PC-3 (cell line): ENCODE measurements around the gene RANBP1. TPM values are rescaled to one million over a fixed set of nuclear protein-coding genes. Genes with fewer than 3 reads are reported as not detected.
"Not testable (repeated sequence)": the region's sequence is repeated elsewhere in the genome, so short reads cannot be mapped to it uniquely, and the experiment has no call there.

Source experiments
- ATAC-seq: fragments of 200-7000 bp; cut with Tn5 transposase; 2 replicates; pipeline ENCODE4 v1.9.1; 2020; ENCODE audit warnings: mild to moderate bottlenecking, moderate library complexity
- Bru-seq: library from RNA; stranded (reverse); fragments of 400-500 nt; gene quantifications from one replicate; lab custom pipeline; 2021; lab: Mats Ljungman, UMichigan
- BruChase-seq, 2 experiments: library from RNA; stranded (reverse); fragments of 400-500 nt; gene quantifications; one replicate each; lab custom pipeline; 2021; lab: Mats Ljungman, UMichigan
- BruUV-seq: library from RNA; stranded (reverse); fragments of 400-500 nt; replicated peaks from 2 replicates; lab custom pipeline; 2021; lab: Mats Ljungman, UMichigan
- CTCF ChIA-PET: fragments of 300-600 bp; sonication (Branson Sonifier 250); formaldehyde crosslinking; loops from one replicate; lab custom pipeline; 2022; ENCODE audit warnings: antibody characterized with exemption; lab: Charles Lee
- POLR2A ChIA-PET: fragments of 300-600 bp; sonication (Branson Sonifier 250); formaldehyde crosslinking; loops from one replicate; lab custom pipeline; 2022; ENCODE audit warnings: antibody characterized with exemption; ENCODE audit not compliant: unreplicated experiment; lab: Charles Lee
- DNase-seq: peaks from one replicate; pipeline ENCODE4 v3.0.0-alpha.2; 2015
- H2AFZ ChIP-seq: fragments of 300-600 bp; sonication (generic); 2 replicates; pipeline ENCODE4 v1.6.0; 2016; ENCODE audit warnings: antibody characterized with exemption, low read length
- H3F3A ChIP-seq: fragments of 300-600 bp; sonication (generic); one replicate; pipeline ENCODE4 v1.6.0; 2017; ENCODE audit warnings: antibody characterized with exemption, low read length, control low read depth, mild to moderate bottlenecking; ENCODE audit not compliant: unreplicated experiment
- H3K27ac ChIP-seq: fragments of 300-600 bp; sonication (generic); 2 replicates; pipeline ENCODE4 v1.5.1; 2016; ENCODE audit warnings: mild to moderate bottlenecking, low read length
- H3K27me3 ChIP-seq: fragments of 300-600 bp; sonication (generic); 2 replicates; pipeline ENCODE4 v1.6.1; 2016; ENCODE audit warnings: low read length, mixed read lengths
- H3K36me3 ChIP-seq: fragments of 300-600 bp; sonication (generic); 2 replicates; pipeline ENCODE4 v1.6.1; 2016; ENCODE audit warnings: low read depth, mixed run types, low read length, mixed read lengths
- H3K4me1 ChIP-seq: fragments of 300-600 bp; sonication (generic); 2 replicates; pipeline ENCODE4 v1.5.1; 2016; ENCODE audit warnings: low read length; ENCODE audit not compliant: insufficient read depth
- H3K4me2 ChIP-seq: fragments of 300-600 bp; sonication (generic); 2 replicates; pipeline ENCODE4 v1.6.0; 2016; ENCODE audit warnings: low read length
- H3K4me3 ChIP-seq: fragments of 300-600 bp; sonication (generic); 2 replicates; pipeline ENCODE4 v1.5.1; 2016; ENCODE audit warnings: mild to moderate bottlenecking, low read length, mixed read lengths
- H3K79me2 ChIP-seq: fragments of 300-600 bp; sonication (generic); 2 replicates; pipeline ENCODE4 v1.6.1; 2017; ENCODE audit warnings: low read length, mixed read lengths
- H3K9ac ChIP-seq: fragments of 300-600 bp; sonication (generic); 2 replicates; pipeline ENCODE4 v1.6.0; 2016; ENCODE audit warnings: mild to moderate bottlenecking, low read length
- H3K9me2 ChIP-seq: fragments of 300-600 bp; sonication (generic); replicated peaks from 2 replicates; pipeline ENCODE4 v1.6.1; 2016; ENCODE audit warnings: mixed run types, low read length, mixed read lengths
- H3K9me3 ChIP-seq: fragments of 300-600 bp; sonication (generic); 2 replicates; pipeline ENCODE4 v1.6.1; 2016; ENCODE audit warnings: low read length, mixed read lengths
- H4K20me1 ChIP-seq: fragments of 300-600 bp; sonication (generic); 2 replicates; pipeline ENCODE4 v1.6.1; 2016; ENCODE audit warnings: low read length, mixed read lengths
- CTCF ChIP-seq: fragments of 300-600 bp; sonication (generic); conservative IDR thresholded peaks from 2 replicates; pipeline ENCODE4 v1.5.1; 2017; ENCODE audit warnings: antibody characterized with exemption, low read depth, mild to moderate bottlenecking, low read length
- EZH2 ChIP-seq: fragments of 300-600 bp; sonication (generic); IDR thresholded peaks from one replicate; pipeline ENCODE4 v1.6.1; 2017; ENCODE audit warnings: antibody characterized with exemption, mild to moderate bottlenecking, low read length; ENCODE audit not compliant: unreplicated experiment
- EZH2phosphoT487 ChIP-seq: fragments of 300-600 bp; sonication (generic); IDR thresholded peaks from 2 replicates; pipeline ENCODE4 v1.6.1; 2018; ENCODE audit warnings: mild to moderate bottlenecking, antibody characterized with exemption, low read length, borderline replicate concordance
- intact Hi-C: fragments of 100-400 bp; cut with micrococcal nuclease; formaldehyde crosslinking; loops from 2 replicates; pipeline ENCODE4 v1.9.0; 2023
- long read RNA-seq: library from polyadenylated mRNA; unstranded; transcript quantifications from one replicate; pipeline ENCODE4 v2.0.0, GENCODE V29; 2021; ENCODE audit not compliant: unreplicated experiment
- total RNA-seq: library from RNA; depleted of rRNA; stranded (reverse); fragments of >200 nt; gene quantifications from 2 replicates; pipeline ENCODE4 v1.2.3, GENCODE V29; 2014; rRNA removed

RANBP1 gene
- total RNA-seq (356 and 411 TPM in 2 replicates), Bru-seq, nascent RNA (percentile 65 among the genes with signal in this experiment), BruChase-seq, experiment 1, labeled RNA remaining after a 6-hour chase (percentile 81 among the genes with signal in this experiment), BruChase-seq, experiment 2, labeled RNA remaining after a 2-hour chase (percentile 68 among the genes with signal in this experiment)
- long read RNA-seq, transcript RANBP1-202 (6 exons, 1,132 nt), result minor isoform, 59 of 163 reads
- long read RNA-seq, transcript RANBP1-201 (6 exons, 837 nt), result major isoform, 81 of 163 reads
- long read RNA-seq, partial matches to known transcripts, result 13 of 163 reads
- long read RNA-seq, other reads (novel, unspliced or antisense), result 8 of 163 reads

GRCh38 chr22:20115691-20116375, at the start of gene RANBP1:
Gene RANBP1, plus strand, starts transcription at chr22:20116104. Its CDS starts 81 bp downstream, at chr22:20116185.
- H3K4me1 ChIP-seq, result peaks cover 24% of the 10 kb centered on the region
- H3K36me3 ChIP-seq, result peaks cover 27% of the 10 kb centered on the region
- H3K4me2 ChIP-seq, result peak within 1 kb of the TSS; percentile 91
- ChIA-PET POLR2A (no interaction called here), CTCF (no interaction called here)
- intact Hi-C loops, result loop anchor here (2.0 kb wide), 1 partner anchor 35 kb away; the partner anchor contains the start of gene DGCR8
- peak within 1 kb of the TSS; percentile 100 for H3K9ac ChIP-seq
- no peaks in the 10 kb centered on the region for H4K20me1 ChIP-seq
- no TSS peak for BruUV-seq
- H3K79me2 ChIP-seq, result peaks cover 61% of the 10 kb centered on the region
- no peaks in the 10 kb centered on the region for H3K9me2 ChIP-seq
- no peaks in the 10 kb centered on the region for H3K9me3 ChIP-seq
- DNase-seq (no peak), ATAC-seq (no peak)
- no peaks in the 10 kb centered on the region for H3K27me3 ChIP-seq
- no peaks in the 10 kb centered on the region for H3F3A ChIP-seq
- H2AFZ ChIP-seq, result peak within 1 kb of the TSS; percentile 77
- no peak for TF ChIP-seq EZH2
- no peak for TF ChIP-seq EZH2phosphoT487
- TF ChIP-seq CTCF, result no peak
- no peak within 1 kb of the TSS for H3K27ac ChIP-seq
- H3K4me3 ChIP-seq, result peak within 1 kb of the TSS; percentile 95

GRCh38 chr22:20066617-20067383, 49.1 kb upstream of the RANBP1 start:
- Histone ChIP-seq H3K79me2 (no peaks in the 10 kb centered on the region), H3F3A (no peaks in the 10 kb centered on the region), H3K4me2 (no peak overlapping the region), H3K4me3 (no peak overlapping the region), H2AFZ (no peak overlapping the region), H4K20me1 (no peaks in the 10 kb centered on the region), H3K9me3 (no peaks in the 10 kb centered on the region), H3K27me3 (no peaks in the 10 kb centered on the region), H3K36me3 (no peaks in the 10 kb centered on the region), H3K9me2 (no peaks in the 10 kb centered on the region), H3K4me1 (no peaks in the 10 kb centered on the region; the same call in 1 of the 2 replicates), H3K27ac (no peak overlapping the region), H3K9ac (no peak overlapping the region)
- ATAC-seq (no peak), DNase-seq (no peak)
- ChIA-PET CTCF (no interaction called here), POLR2A (no interaction called here)
- intact Hi-C loops, result no loop called here
- TF ChIP-seq EZH2phosphoT487 (no peak), EZH2 (no peak), CTCF (no peak)
- BruUV-seq, result no TSS peak

- H3K4me1 ChIP-seq, H4K20me1 ChIP-seq, H2AFZ ChIP-seq, H3K4me3 ChIP-seq, H3F3A ChIP-seq, POLR2A ChIA-PET, H3K27me3 ChIP-seq, H3K9me3 ChIP-seq, CTCF ChIA-PET, H3K4me2 ChIP-seq, intact Hi-C loops, H3K27ac ChIP-seq, DNase-seq, ATAC-seq, H3K9ac ChIP-seq, H3K9me2 ChIP-seq, BruUV-seq, H3K79me2 ChIP-seq, H3K36me3 ChIP-seq: not testable (repeated sequence)
Observed at GRCh38 chr22:20067384-20067682, 48.6 kb upstream of the RANBP1 start.
